ENCODE data around the gene PET100.

Gene PET100

DNA sequence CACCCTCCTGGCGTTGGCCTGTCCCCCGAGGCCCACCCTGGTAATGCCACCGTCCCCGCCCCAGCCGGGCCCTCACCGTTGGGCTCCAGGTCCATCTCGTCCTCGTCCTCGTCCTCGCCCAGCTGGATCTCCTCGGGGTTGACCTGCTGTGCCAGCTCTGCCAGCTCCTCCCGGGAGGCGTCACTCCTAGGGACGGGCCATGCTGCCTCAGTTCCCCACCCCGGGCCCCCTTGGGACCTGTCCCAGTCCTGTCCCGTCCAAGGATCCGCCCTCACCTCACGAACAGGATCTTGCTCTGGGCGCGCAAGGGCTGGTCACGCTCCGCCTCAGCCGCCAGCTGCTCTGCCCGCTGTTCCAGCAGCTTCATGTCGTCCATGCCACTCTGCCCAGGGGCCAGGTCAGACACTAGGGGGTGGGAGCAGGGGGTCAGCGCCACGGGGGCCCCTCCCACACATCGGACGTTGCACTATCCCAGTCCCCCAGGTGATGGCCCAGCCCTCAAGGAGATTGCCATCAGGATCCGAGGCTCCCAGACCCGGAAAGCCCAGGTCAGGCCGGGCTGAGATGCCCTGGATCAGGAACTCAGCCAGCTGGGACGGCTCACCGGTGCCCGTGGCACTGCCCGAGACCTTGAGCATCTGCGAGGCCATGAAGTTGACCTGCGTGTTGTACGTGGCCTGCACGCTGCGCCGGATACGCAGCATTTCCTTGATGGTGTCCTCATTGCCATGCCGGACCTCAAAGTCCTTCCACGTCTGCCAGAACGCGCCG is 9.7 kb upstream of the PET100 start:
- H3K4me3 ChIP-seq (replicated peaks; ENCODE audit: low read depth, low read length), result no peak overlapping the region
- no peak for TF ChIP-seq CTCF (IDR thresholded peaks at IDR 0.05; ENCODE audit: low read length, missing control alignments)
- DNase-seq (ENCODE audit: low read depth), result no peak

DNA sequence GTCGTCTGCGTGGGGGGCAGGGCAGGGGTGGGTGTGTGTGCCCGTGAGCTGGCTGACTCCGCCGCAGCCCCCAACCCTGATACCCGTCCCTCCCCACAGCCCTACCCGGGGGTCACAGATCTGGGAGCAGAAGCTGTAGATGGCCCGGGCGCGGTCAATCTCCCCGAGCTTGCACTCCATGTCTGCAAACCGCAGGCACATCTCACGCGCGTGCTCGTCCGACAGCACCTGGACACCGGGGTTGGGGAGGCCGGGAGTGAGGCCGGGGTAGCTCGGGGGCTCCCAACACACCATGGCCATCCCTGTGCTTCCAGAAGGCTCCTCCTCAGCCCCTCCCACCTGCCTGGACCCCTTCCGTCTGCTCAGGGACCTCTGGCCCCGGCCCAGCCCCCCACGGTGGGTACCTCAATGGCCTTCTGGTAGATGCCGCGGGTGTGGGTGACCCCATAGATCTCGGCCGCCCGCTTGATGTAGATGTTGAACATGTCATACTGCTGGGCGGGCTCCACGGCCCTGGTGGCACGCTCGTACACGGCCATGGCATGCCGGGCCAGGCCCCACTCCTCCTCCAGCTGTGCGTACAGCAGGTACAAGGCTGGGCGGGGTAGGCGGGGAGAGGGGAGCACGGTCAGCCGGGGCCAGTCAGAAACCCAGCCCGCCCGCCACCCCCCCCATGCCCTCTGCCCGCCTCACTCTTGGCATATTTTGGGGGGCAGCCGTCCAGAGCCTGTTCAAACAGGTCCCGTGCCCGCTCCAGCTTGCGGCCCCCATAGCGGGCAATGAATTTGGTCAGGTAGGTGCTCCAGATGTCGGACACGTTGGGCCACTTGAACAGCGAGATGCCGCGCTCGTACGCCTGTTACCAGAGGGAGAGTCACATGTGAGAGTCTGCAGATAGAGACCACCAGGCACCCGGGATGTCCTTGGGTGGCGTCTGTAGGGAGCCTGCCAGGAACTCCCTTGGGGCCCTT is 8.9 kb upstream of the PET100 start:
- DNase-seq (ENCODE audit: low read depth), result no peak
- TF ChIP-seq CTCF (IDR thresholded peaks at IDR 0.05; ENCODE audit: low read length, missing control alignments), result no peak
- no peak overlapping the region for H3K4me3 ChIP-seq (replicated peaks; ENCODE audit: low read depth, low read length)

- H3K4me3 ChIP-seq (replicated peaks; ENCODE audit: low read depth, low read length), result no peak overlapping the region
- no peak for DNase-seq (ENCODE audit: low read depth)
- TF ChIP-seq CTCF (IDR thresholded peaks at IDR 0.05; ENCODE audit: low read length, missing control alignments), result no peak
Measured at GRCh38 chr19:7622933-7623685, 6.5 kb upstream of the PET100 start.

- H3K4me3 ChIP-seq (replicated peaks; ENCODE audit: low read depth, low read length), result no peak overlapping the region
- no peak for DNase-seq (ENCODE audit: low read depth)
- no peak for TF ChIP-seq CTCF (IDR thresholded peaks at IDR 0.05; ENCODE audit: low read length, missing control alignments)
Measured at GRCh38 chr19:7623725-7624603, 5.6 kb upstream of the PET100 start.

DNA sequence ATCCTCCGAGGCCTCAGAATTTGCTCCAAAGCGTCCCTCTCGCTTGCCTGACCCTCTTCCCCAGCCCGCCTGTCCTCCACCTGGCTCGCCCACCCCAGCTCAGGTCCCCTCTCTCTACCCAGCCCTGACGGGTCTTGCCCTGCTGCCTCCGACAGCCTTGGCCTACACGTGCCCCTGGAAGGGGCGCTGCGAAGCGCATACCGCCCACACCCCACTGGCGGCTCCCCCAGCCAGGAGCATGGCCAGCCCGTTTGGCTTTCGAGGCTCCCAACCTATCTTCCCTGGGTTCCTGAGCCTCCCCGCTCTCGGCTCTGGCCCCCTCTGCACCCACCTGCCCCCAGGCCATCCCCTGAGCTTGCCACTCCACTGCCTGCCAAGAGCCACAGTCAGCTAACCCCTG is 4.8 kb upstream of the PET100 start:
- H3K4me3 ChIP-seq (replicated peaks; ENCODE audit: low read depth, low read length), result no peak overlapping the region
- no peak for TF ChIP-seq CTCF (IDR thresholded peaks at IDR 0.05; ENCODE audit: low read length, missing control alignments)
- no peak for DNase-seq (ENCODE audit: low read depth)

All from fibroblast of pulmonary artery (primary cell).